HepG2 (cell line): ENCODE measurements around the gene MIGA2. TPM values are rescaled to one million over a fixed set of nuclear protein-coding genes. Genes with fewer than 3 reads are reported as not detected.
A peak's percentile ranks its signal among the peaks of the same experiment; 100 is the strongest.

ENCODE experiments used
- CHD2 ChIP-seq: IDR thresholded peaks from 2 replicates; pipeline ENCODE4 v1.6.1; 2011; ENCODE audit warnings: low read depth, low read length, improper control_type of control experiment
- IRF2 ChIP-seq: IDR thresholded peaks from 2 replicates; pipeline ENCODE4 v1.6.1; 2018; ENCODE audit warnings: missing genetic modification reagents, missing compliant biosample characterization
- ISL2 ChIP-seq: sonication (generic); formaldehyde crosslinking; IDR thresholded peaks from 2 replicates; pipeline ENCODE4 v1.5.0; 2020; ENCODE audit warnings: missing genetic modification reagents
- JUN ChIP-seq: sonication (generic); formaldehyde crosslinking; IDR thresholded peaks from 2 replicates; pipeline ENCODE4 v1.4.0; 2020; ENCODE audit warnings: mild to moderate bottlenecking, missing genetic modification reagents
- KLF16 ChIP-seq, 2 experiments: sonication (generic) in 1 of 2; formaldehyde crosslinking in 1 of 2; IDR thresholded peaks; 2 replicates each; pipeline versions ENCODE4 v1.6.1 to v1.8.0; 2016 to 2023; ENCODE audit warnings: missing genetic modification reagents in 2 of 2, missing compliant biosample characterization in 1 of 2
- KLF6 ChIP-seq: IDR thresholded peaks from 2 replicates; pipeline ENCODE4 v1.8.0; 2016; ENCODE audit warnings: missing biosample characterization, missing genetic modification reagents
- MYNN ChIP-seq: sonication (generic); formaldehyde crosslinking; IDR thresholded peaks from 2 replicates; pipeline ENCODE4 v1.4.0; 2020; ENCODE audit warnings: mild to moderate bottlenecking, low read depth, missing genetic modification reagents
- POLR2AphosphoS5 ChIP-seq: IDR thresholded peaks from 2 replicates; pipeline ENCODE4 v1.6.1; 2012; ENCODE audit warnings: low read depth, low read length
- SMARCC2 ChIP-seq: fragments of 450-650 bp; IDR thresholded peaks from 2 replicates; pipeline ENCODE4 v1.6.1; 2017; ENCODE audit warnings: antibody characterized with exemption, mild to moderate bottlenecking
- SSRP1 ChIP-seq: IDR thresholded peaks from 2 replicates; pipeline ENCODE4 v1.6.1; 2016; ENCODE audit warnings: control low read depth
- TAF1 ChIP-seq: sonication (generic); formaldehyde crosslinking; IDR thresholded peaks from 2 replicates; pipeline ENCODE4 v1.4.0; 2020; ENCODE audit warnings: missing genetic modification reagents
- TP53 ChIP-seq: sonication (generic); formaldehyde crosslinking; conservative IDR thresholded peaks from 2 replicates; pipeline ENCODE4 v1.4.0; 2020; ENCODE audit warnings: missing genetic modification reagents
- TRAFD1 ChIP-seq: sonication (generic); formaldehyde crosslinking; IDR thresholded peaks from 2 replicates; pipeline ENCODE4 v1.5.1; 2020; ENCODE audit warnings: missing genetic modification reagents, mild to moderate bottlenecking, borderline replicate concordance
- ZNF10 ChIP-seq: sonication (generic); formaldehyde crosslinking; IDR thresholded peaks from 2 replicates; pipeline ENCODE4 v1.4.0; 2020; ENCODE audit warnings: mild to moderate bottlenecking, low read depth, missing genetic modification reagents, borderline replicate concordance
- ZNF331 ChIP-seq: sonication (generic); formaldehyde crosslinking; IDR thresholded peaks from 2 replicates; pipeline ENCODE4 v1.4.0; 2020; ENCODE audit warnings: missing genetic modification reagents
- ZNF430 ChIP-seq: sonication (generic); formaldehyde crosslinking; IDR thresholded peaks from 2 replicates; pipeline ENCODE4 v1.9.0; 2021; ENCODE audit warnings: mild to moderate bottlenecking, missing genetic modification reagents
- ZNF460 ChIP-seq: sonication (generic); formaldehyde crosslinking; IDR thresholded peaks from 2 replicates; pipeline ENCODE4 v1.5.1; 2020; ENCODE audit warnings: missing genetic modification reagents, mild to moderate bottlenecking, borderline replicate concordance
- ZNF549 ChIP-seq: sonication (generic); formaldehyde crosslinking; IDR thresholded peaks from 2 replicates; pipeline ENCODE4 v1.5.0; 2020; ENCODE audit warnings: missing genetic modification reagents
- ZNF569 ChIP-seq: sonication (generic); formaldehyde crosslinking; IDR thresholded peaks from 2 replicates; pipeline ENCODE4 v1.5.0; 2020; ENCODE audit warnings: mild to moderate bottlenecking, missing genetic modification reagents, moderate library complexity, borderline replicate concordance
- ZSCAN25 ChIP-seq: sonication (generic); formaldehyde crosslinking; IDR thresholded peaks from 2 replicates; pipeline ENCODE4 v1.8.0; 2022; ENCODE audit warnings: mild to moderate bottlenecking, missing genetic modification reagents
- polyA plus RNA-seq, 8 experiments: library from polyadenylated mRNA; depleted of rRNA in 3 of 8; stranded (reverse) in 7 of 8; unstranded in 1 of 8; fragments of >200 nt; fragmentation: Illumina TruSeq in 4 of 8; extraction: Trizol in 4 of 8; gene quantifications; 2 replicates each; pipeline versions ENCODE4 v1.2.1 to v1.2.3, GENCODE V29; 2011 to 2016; ENCODE audit warnings: low read depth in 4 of 8, missing spikeins in 1 of 8, mixed read lengths in 1 of 8; ENCODE audit not compliant: insufficient read depth in 1 of 8
- total RNA-seq, 5 experiments: library from RNA; depleted of rRNA; stranded (reverse); fragments of >200 nt; fragmentation: Illumina TruSeq; extraction: Trizol; gene quantifications; 2 replicates each; pipeline ENCODE4 v1.2.3, GENCODE V29; 2016; ENCODE audit warnings: low read depth in 1 of 5
- TF ChIP-seq, protein P1 (sequence below): sonication (generic); formaldehyde crosslinking; IDR thresholded peaks from 2 replicates; pipeline ENCODE4 v1.8.0; 2023; ENCODE audit warnings: mild to moderate bottlenecking, missing genetic modification reagents
- TF ChIP-seq, protein P2 (sequence below): sonication (generic); formaldehyde crosslinking; conservative IDR thresholded peaks from 2 replicates; pipeline ENCODE4 v1.8.1; 2023; ENCODE audit warnings: missing genetic modification reagents
- TF ChIP-seq, protein P3 (sequence below): sonication (generic); formaldehyde crosslinking; IDR thresholded peaks from 2 replicates; pipeline ENCODE4 v1.4.0; 2020; ENCODE audit warnings: mild to moderate bottlenecking, missing genetic modification reagents
- TF ChIP-seq, protein P4 (sequence below): sonication (generic); formaldehyde crosslinking; IDR thresholded peaks from 2 replicates; pipeline ENCODE4 v1.4.0; 2020; ENCODE audit warnings: missing genetic modification reagents, mild to moderate bottlenecking, borderline replicate concordance

Gene MIGA2
- total and polyA plus RNA-seq, 2 of the 13 experiments (the other 11 are each of a cell fraction or from before 2014, with no cell fraction given) = 10.8 to 17.1 TPM

- TF ChIP-seq, protein P1, sequence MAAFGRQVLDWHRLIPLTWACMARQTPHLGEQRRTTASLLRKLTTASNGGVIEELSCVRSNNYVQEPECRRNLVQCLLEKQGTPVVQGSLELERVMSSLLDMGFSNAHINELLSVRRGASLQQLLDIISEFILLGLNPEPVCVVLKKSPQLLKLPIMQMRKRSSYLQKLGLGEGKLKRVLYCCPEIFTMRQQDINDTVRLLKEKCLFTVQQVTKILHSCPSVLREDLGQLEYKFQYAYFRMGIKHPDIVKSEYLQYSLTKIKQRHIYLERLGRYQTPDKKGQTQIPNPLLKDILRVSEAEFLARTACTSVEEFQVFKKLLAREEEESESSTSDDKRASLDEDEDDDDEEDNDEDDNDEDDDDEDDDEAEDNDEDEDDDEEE (CRISPR knock-in tag) = no peak
- TF ChIP-seq TP53 (CRISPR knock-in tag) (no peak), CHD2 (no peak), ZNF549 (no peak), ZNF10 (CRISPR knock-in tag) (no peak), ZNF331 (peak; percentile 83), TAF1 (CRISPR knock-in tag) (peak; percentile 42; the same call in 1 of the 2 replicates), SMARCC2 (no peak), ZNF569 (CRISPR knock-in tag) (no peak), ISL2 (CRISPR knock-in tag) (peak; percentile 60), KLF16 (CRISPR knock-in tag; IDR thresholded peaks at IDR 0.05) (peak in 1 of 2 experiments; percentile 35; a peak in 1 of 4 replicates), POLR2AphosphoS5 (no peak), KLF6 (no peak), IRF2 (CRISPR knock-in tag) (peak; percentile 53; the same call in 1 of the 2 replicates), SSRP1 (CRISPR knock-in tag) (no peak), ZNF460 (CRISPR knock-in tag) (peak; percentile 48), JUN (CRISPR knock-in tag) (peak; percentile 72; the same call in 1 of the 2 replicates), ZSCAN25 (CRISPR knock-in tag) (0 out of 2 replicates have a peak, but pooled peaks have one; percentile 66), MYNN (no peak), ZNF430 (CRISPR knock-in tag) (peak; percentile 86; the same call in 1 of the 2 replicates), TRAFD1 (CRISPR knock-in tag) (peak; percentile 55; the same call in 1 of the 2 replicates)
- TF ChIP-seq, protein P2, sequence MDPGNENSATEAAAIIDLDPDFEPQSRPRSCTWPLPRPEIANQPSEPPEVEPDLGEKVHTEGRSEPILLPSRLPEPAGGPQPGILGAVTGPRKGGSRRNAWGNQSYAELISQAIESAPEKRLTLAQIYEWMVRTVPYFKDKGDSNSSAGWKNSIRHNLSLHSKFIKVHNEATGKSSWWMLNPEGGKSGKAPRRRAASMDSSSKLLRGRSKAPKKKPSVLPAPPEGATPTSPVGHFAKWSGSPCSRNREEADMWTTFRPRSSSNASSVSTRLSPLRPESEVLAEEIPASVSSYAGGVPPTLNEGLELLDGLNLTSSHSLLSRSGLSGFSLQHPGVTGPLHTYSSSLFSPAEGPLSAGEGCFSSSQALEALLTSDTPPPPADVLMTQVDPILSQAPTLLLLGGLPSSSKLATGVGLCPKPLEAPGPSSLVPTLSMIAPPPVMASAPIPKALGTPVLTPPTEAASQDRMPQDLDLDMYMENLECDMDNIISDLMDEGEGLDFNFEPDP = no peak
- TF ChIP-seq, protein P3, sequence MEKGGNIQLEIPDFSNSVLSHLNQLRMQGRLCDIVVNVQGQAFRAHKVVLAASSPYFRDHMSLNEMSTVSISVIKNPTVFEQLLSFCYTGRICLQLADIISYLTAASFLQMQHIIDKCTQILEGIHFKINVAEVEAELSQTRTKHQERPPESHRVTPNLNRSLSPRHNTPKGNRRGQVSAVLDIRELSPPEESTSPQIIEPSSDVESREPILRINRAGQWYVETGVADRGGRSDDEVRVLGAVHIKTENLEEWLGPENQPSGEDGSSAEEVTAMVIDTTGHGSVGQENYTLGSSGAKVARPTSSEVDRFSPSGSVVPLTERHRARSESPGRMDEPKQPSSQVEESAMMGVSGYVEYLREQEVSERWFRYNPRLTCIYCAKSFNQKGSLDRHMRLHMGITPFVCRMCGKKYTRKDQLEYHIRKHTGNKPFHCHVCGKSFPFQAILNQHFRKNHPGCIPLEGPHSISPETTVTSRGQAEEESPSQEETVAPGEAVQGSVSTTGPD (CRISPR knock-in tag) = no peak
- TF ChIP-seq, protein P4, sequence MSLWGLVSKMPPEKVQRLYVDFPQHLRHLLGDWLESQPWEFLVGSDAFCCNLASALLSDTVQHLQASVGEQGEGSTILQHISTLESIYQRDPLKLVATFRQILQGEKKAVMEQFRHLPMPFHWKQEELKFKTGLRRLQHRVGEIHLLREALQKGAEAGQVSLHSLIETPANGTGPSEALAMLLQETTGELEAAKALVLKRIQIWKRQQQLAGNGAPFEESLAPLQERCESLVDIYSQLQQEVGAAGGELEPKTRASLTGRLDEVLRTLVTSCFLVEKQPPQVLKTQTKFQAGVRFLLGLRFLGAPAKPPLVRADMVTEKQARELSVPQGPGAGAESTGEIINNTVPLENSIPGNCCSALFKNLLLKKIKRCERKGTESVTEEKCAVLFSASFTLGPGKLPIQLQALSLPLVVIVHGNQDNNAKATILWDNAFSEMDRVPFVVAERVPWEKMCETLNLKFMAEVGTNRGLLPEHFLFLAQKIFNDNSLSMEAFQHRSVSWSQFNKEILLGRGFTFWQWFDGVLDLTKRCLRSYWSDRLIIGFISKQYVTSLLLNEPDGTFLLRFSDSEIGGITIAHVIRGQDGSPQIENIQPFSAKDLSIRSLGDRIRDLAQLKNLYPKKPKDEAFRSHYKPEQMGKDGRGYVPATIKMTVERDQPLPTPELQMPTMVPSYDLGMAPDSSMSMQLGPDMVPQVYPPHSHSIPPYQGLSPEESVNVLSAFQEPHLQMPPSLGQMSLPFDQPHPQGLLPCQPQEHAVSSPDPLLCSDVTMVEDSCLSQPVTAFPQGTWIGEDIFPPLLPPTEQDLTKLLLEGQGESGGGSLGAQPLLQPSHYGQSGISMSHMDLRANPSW (CRISPR knock-in tag) = no peak
Measured at GRCh38 chr9:129064499-129064908, 28.1 kb downstream of the MIGA2 start (continued).
